ENCODE data around the gene CFAP91. TPM values are rescaled to one million over a fixed set of nuclear protein-coding genes. Genes with fewer than 3 reads are reported as not detected.

Gene CFAP91
- total and polyA plus RNA-seq, 9 donors = 5.3 to 47.9 (median 11.4) TPM

DNA sequence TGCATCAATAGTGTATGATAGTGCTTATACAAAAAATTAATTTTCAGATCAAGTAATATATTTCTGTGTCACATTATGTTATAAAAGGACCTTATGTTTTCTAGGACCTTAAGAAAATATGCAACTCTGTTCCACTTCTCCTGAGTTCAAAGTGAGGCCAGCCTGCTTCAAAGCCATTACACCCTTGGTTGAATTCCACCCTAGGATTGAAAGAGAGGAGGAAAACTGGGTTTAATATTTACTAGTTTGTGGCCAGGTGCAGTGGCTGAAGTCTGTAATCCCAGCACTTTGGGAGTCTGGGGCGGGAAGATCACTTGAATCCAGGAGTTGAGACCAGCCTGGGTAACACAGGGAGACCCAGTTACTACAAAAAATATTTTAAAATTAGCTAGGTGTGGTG is 46.2 kb downstream of the CFAP91 start:
- H3K4me3 ChIP-seq = no peak overlapping the region
- no peak overlapping the region for H3K27ac ChIP-seq
- H3K4me1 ChIP-seq (ENCODE audit: insufficient read depth) = no peaks in the 10 kb centered on the region
- WGBS, 3 donors = 93 to 100% (median 100%) methylated on average over 1 of the region's 1 CpG
- H3K27me3 ChIP-seq = no peaks in the 10 kb centered on the region
- H3K9me3 ChIP-seq = peaks cover 0 to 3% of the 10 kb centered on the region in 2 donors
- no peak for DNase-seq
- H3K36me3 ChIP-seq = no peaks in the 10 kb centered on the region
- intact Hi-C loops (cut with DNase I) = no loop called here
- TF ChIP-seq POLR2A (IDR thresholded peaks at IDR 0.05) (no peak), EP300 (IDR thresholded peaks at IDR 0.05) (no peak)
- TF ChIP-seq, protein P1, sequence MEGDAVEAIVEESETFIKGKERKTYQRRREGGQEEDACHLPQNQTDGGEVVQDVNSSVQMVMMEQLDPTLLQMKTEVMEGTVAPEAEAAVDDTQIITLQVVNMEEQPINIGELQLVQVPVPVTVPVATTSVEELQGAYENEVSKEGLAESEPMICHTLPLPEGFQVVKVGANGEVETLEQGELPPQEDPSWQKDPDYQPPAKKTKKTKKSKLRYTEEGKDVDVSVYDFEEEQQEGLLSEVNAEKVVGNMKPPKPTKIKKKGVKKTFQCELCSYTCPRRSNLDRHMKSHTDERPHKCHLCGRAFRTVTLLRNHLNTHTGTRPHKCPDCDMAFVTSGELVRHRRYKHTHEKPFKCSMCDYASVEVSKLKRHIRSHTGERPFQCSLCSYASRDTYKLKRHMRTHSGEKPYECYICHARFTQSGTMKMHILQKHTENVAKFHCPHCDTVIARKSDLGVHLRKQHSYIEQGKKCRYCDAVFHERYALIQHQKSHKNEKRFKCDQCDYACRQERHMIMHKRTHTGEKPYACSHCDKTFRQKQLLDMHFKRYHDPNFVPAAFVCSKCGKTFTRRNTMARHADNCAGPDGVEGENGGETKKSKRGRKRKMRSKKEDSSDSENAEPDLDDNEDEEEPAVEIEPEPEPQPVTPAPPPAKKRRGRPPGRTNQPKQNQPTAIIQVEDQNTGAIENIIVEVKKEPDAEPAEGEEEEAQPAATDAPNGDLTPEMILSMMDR (IDR thresholded peaks at IDR 0.05) = no peak

- whole genome bisulfite sequencing, 3 donors = 88 to 94% (median 93%) methylated on average over 3 of the region's 3 CpGs
- DNase-seq = no peak
- H3K4me1 ChIP-seq (ENCODE audit: insufficient read depth) = no peaks in the 10 kb centered on the region
- peaks cover 0 to 3% of the 10 kb centered on the region in 2 donors for H3K9me3 ChIP-seq
- no peak overlapping the region for H3K27ac ChIP-seq
- TF ChIP-seq EP300 (IDR thresholded peaks at IDR 0.05) (no peak), POLR2A (IDR thresholded peaks at IDR 0.05) (no peak)
- TF ChIP-seq, protein P1 (IDR thresholded peaks at IDR 0.05) = no peak
- intact Hi-C loops (cut with DNase I) = no loop called here
- no peaks in the 10 kb centered on the region for H3K36me3 ChIP-seq
- no peak overlapping the region for H3K4me3 ChIP-seq
- H3K27me3 ChIP-seq = no peaks in the 10 kb centered on the region
Measured at GRCh38 chr3:119751423-119751822, 48.6 kb downstream of the CFAP91 start.

Other genes with a start within 250 kb of the CFAP91 start
- 10 to 100 TPM; 22.3 to 58.1 (median 39.1) TPM for gene TMEM39A, start 239.4 kb upstream of the CFAP91 start, total RNA-seq
- gene TMEM39A, start 239.4 kb upstream of the CFAP91 start, polyA plus RNA-seq = 10 to 100 TPM; 12.9 to 22.0 TPM
- 10 to 100 TPM; 12.1 to 26.2 (median 14.6) TPM for gene POGLUT1, start 234.1 kb upstream of the CFAP91 start, total RNA-seq
- gene POGLUT1, start 234.1 kb upstream of the CFAP91 start, polyA plus RNA-seq = 10 to 100 TPM in 1 of 2 donors, 1 to 10 TPM in 1; 6.6 to 12.1 TPM
- 10 to 100 TPM; 38.7 to 82.4 (median 71.3) TPM for gene TIMMDC1, start 204.5 kb upstream of the CFAP91 start, total RNA-seq
- gene TIMMDC1, start 204.5 kb upstream of the CFAP91 start, polyA plus RNA-seq = 10 to 100 TPM; 46.7 to 74.9 TPM
- under 1 TPM in 6 of 7 donors, not detected in 1; 0.11 to 0.60 (median 0.26) TPM for gene CD80, start 143.4 kb upstream of the CFAP91 start, total RNA-seq
- gene CD80, start 143.4 kb upstream of the CFAP91 start, polyA plus RNA-seq = under 1 TPM; 0.07 to 0.73 TPM
- gene ADPRH, start 123.5 kb upstream of the CFAP91 start, total RNA-seq = 1 to 10 TPM; 2.1 to 6.8 (median 4.5) TPM
- gene ADPRH, start 123.5 kb upstream of the CFAP91 start, polyA plus RNA-seq = 10 to 100 TPM in 1 of 2 donors, 1 to 10 TPM in 1; 2.6 to 14.6 TPM
- 1 to 10 TPM in 4 of 7 donors, under 1 TPM in 3; 0.53 to 9.9 (median 1.2) TPM for gene PLA1A, start 105.1 kb upstream of the CFAP91 start, total RNA-seq
- 1 to 10 TPM; 2.2 to 3.9 TPM for gene PLA1A, start 105.1 kb upstream of the CFAP91 start, polyA plus RNA-seq
- gene POPDC2, start 42.4 kb upstream of the CFAP91 start, total RNA-seq = 1 to 10 TPM in 6 of 7 donors, under 1 TPM in 1; 0.83 to 5.0 (median 2.7) TPM
- gene POPDC2, start 42.4 kb upstream of the CFAP91 start, polyA plus RNA-seq = 1 to 10 TPM; 3.0 to 4.6 TPM
- 10 to 100 TPM; 12.4 to 30.6 (median 24.0) TPM for gene COX17, start 25.6 kb upstream of the CFAP91 start, total RNA-seq
- 10 to 100 TPM; 26.9 to 42.2 TPM for gene COX17, start 25.6 kb upstream of the CFAP91 start, polyA plus RNA-seq
- under 1 TPM; 0.20 to 0.62 (median 0.34) TPM for gene NR1I2, start 79.1 kb downstream of the CFAP91 start, total RNA-seq
- gene NR1I2, start 79.1 kb downstream of the CFAP91 start, polyA plus RNA-seq = under 1 TPM; 0.21 to 0.37 TPM